Ovary (tissue), 3 donors: ENCODE data around the gene NDUFS6.

ENCODE experiments used
- EP300 ChIP-seq: sonication (generic); formaldehyde crosslinking; IDR thresholded peaks from one replicate; pipeline ENCODE4 v1.6.1; 2017; ENCODE audit warnings: antibody characterized with exemption
- POLR2A ChIP-seq: fragments of 450-650 bp; IDR thresholded peaks from one replicate; pipeline ENCODE4 v1.6.1; 2017; ENCODE audit warnings: antibody characterized with exemption, mild to moderate bottlenecking, moderate library complexity
- TF ChIP-seq, protein P1 (sequence below), 3 donors: fragments of 450-650 bp in 2 of 3; fragments of 200-600 bp in 1 of 3; IDR thresholded peaks; one replicate each; pipeline versions ENCODE4 v1.5.1 to v1.8.0; 2016 to 2022; ENCODE audit warnings: antibody characterized with exemption in 3 of 3, mild to moderate bottlenecking in 1 of 3
- donor health status: DM: no; HTN: no; CAD: no.

DNA sequence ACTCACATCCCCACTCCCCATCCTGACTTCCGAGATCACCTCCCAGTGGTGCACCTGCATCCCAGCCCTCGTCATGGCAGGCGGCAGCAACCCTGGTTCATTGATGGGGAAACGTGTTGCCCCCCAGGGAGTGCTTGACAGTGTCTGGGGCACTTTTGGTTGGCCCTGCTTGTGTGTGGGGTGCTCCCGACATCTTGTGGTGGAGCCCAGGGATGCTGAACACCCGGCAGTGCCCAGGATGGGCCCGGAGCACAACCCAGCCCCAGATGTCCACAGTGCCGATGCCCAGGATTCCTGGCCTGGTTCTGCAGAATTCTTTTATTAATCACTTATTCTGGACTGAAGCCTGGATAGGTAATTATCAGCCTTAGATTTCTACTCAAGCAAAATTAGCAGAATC, 5.3 kb upstream of the NDUFS6 start:
- TF ChIP-seq, protein P1, sequence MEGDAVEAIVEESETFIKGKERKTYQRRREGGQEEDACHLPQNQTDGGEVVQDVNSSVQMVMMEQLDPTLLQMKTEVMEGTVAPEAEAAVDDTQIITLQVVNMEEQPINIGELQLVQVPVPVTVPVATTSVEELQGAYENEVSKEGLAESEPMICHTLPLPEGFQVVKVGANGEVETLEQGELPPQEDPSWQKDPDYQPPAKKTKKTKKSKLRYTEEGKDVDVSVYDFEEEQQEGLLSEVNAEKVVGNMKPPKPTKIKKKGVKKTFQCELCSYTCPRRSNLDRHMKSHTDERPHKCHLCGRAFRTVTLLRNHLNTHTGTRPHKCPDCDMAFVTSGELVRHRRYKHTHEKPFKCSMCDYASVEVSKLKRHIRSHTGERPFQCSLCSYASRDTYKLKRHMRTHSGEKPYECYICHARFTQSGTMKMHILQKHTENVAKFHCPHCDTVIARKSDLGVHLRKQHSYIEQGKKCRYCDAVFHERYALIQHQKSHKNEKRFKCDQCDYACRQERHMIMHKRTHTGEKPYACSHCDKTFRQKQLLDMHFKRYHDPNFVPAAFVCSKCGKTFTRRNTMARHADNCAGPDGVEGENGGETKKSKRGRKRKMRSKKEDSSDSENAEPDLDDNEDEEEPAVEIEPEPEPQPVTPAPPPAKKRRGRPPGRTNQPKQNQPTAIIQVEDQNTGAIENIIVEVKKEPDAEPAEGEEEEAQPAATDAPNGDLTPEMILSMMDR (IDR thresholded peaks at IDR 0.05): no peak
- TF ChIP-seq POLR2A (no peak), EP300 (no peak)
